Measurements from ENCODE around the gene PTGR3. TPM values are rescaled to one million over a fixed set of nuclear protein-coding genes. Genes with fewer than 3 reads are reported as not detected.

Gene PTGR3, protein sequence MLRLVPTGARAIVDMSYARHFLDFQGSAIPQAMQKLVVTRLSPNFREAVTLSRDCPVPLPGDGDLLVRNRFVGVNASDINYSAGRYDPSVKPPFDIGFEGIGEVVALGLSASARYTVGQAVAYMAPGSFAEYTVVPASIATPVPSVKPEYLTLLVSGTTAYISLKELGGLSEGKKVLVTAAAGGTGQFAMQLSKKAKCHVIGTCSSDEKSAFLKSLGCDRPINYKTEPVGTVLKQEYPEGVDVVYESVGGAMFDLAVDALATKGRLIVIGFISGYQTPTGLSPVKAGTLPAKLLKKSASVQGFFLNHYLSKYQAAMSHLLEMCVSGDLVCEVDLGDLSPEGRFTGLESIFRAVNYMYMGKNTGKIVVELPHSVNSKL
- 10 to 100 TPM; 55.9 to 56.7 TPM for total RNA-seq
- polyA plus RNA-seq = 10 to 100 TPM; 21.0 to 29.3 TPM

DNA sequence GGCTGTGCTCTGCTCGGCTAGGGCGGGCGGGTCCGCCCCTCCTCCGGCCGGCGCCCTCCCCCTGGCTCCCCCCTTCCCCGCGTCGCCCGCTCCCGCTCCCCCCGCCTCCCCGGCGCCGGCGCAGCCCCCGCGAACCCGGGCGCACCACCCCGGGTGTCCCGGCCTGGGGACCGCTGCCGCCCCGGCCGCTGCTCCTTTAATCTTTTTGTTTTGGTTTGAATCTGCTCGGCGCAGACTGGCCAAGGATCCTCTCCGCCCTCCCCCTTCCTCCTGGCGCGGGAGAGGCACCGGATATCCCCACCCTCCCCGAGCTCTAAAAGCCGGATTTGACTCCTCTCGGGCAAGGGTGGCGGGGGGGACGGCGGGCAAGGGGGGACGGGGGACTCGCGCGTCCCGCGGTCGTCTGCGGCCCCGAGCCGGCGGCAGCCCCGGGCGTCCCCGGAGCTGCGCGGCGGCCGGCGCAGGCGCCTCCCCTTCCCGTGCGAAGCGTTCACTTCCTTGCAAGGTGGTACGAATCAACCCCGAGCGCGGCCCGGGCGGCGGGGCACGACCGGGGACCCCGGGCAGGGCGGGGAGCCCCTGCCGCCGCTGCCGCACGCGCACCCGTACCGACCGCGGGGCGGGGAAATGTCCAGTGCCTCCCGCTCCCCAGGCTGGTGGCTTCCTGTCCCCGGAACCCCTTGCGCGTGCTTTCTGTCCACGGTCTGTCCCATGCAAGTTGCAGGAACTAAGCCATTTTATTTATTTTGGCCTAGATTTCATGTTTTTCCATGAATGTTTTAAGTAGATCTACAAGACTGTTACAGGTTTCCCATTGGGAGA lies at the start of gene PTGR3:
TSS of gene PTGR3 (minus strand) at position 11 of the 822 bp plus-strand sequence. CDS start 81 bp downstream, outside the sequence.
- Histone ChIP-seq H3K36me3 (ENCODE audit: insufficient read depth, low read length) (no peaks in the 10 kb centered on the region), H3K27ac (ENCODE audit: low read depth, low read length) (peak within 1 kb of the TSS; percentile 80), H3K4me1 (ENCODE audit: insufficient read depth, low read length) (peaks cover 62% of the 10 kb centered on the region), H3K27me3 (ENCODE audit: insufficient read depth, low read length) (no peaks in the 10 kb centered on the region), H3K4me3 (ENCODE audit: low read length in 2 of 2) (peak within 1 kb of the TSS; percentile 91 to 96), H3K9me3 (ENCODE audit: control insufficient read depth in 1 of 2, low read length in 2 of 2) (no peaks in the 10 kb centered on the region)
- Mint-ChIP-seq H3K9me3 (peaks cover 0 to 4% (median 0%) of the 10 kb centered on the region in 8 donors), H3K36me3 (peaks cover 8 to 31% of the 10 kb centered on the region in 2 donors), H3K27me3 (peaks cover 0 to 2% of the 10 kb centered on the region in 2 donors), H3K4me1 (peaks cover 46 to 73% (median 56%) of the 10 kb centered on the region in 4 donors), H3K4me3 (peak within 1 kb of the TSS; percentile 96 to 100 (median 100)), H3K27ac (peak within 1 kb of the TSS; percentile 93 to 99 (median 97))
- CTCF ChIA-PET (ENCODE audit: partially characterized antibody) = interaction anchor here (1.0 to 2.6 kb wide), 2 partner anchors 35 to 612 kb away, joined by 3 to 22 read pairs; partner anchors contain the start of gene ZNF407
- DNase-seq = peak; percentile 78 to 89 (median 80)
- intact Hi-C loops (cut with micrococcal nuclease) = loop anchor here (2.0 to 5.0 kb wide), 2 partner anchors 217 to 713 kb away; partner anchors contain the start of gene CNDP2
- POLR2A ChIA-PET (ENCODE audit: partially characterized antibody) = interaction anchor here (0.6 to 6.5 kb wide), 14 partner anchors 12 to 613 kb away, joined by 3 to 61 read pairs (median 5); partner anchors contain the start of gene ZNF407

DNA sequence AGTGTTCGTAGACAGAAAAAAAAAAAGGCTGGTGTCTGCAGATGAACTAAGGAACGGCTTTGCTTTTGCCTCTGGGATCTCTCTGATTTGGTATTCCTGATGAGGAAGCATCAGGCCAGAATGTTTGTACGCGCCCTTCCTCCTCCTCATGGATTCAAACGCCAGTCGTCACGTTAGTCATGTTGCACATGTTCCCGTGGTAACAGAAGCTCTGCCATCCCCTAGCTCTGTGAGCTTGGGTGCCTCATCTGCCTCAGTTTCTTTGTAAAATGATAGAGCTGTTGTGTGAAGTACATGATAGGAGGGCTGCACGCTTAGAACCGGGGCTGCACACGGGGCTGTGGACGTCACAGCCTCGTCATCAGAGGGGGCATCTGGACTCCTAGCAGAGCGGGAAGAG lies 48.7 kb upstream of the PTGR3 start:
- Histone ChIP-seq H3K4me3 (ENCODE audit: low read length in 2 of 2) (no peak overlapping the region), H3K36me3 (ENCODE audit: insufficient read depth, low read length) (no peaks in the 10 kb centered on the region), H3K9me3 (ENCODE audit: control insufficient read depth in 1 of 2, low read length in 2 of 2) (no peaks in the 10 kb centered on the region), H3K4me1 (ENCODE audit: insufficient read depth, low read length) (peaks cover 7% of the 10 kb centered on the region), H3K27ac (ENCODE audit: low read depth, low read length) (no peak overlapping the region), H3K27me3 (ENCODE audit: insufficient read depth, low read length) (no peaks in the 10 kb centered on the region)
- H3K4me1 Mint-ChIP-seq = peaks cover 30 to 65% (median 34%) of the 10 kb centered on the region in 4 donors
- peaks cover 0 to under 1% (median 0%) of the 10 kb centered on the region in 8 donors for H3K9me3 Mint-ChIP-seq
- H3K36me3 Mint-ChIP-seq = peaks cover 0 to 4% of the 10 kb centered on the region in 2 donors
- ChIA-PET POLR2A (ENCODE audit: partially characterized antibody) (no interaction called here), CTCF (ENCODE audit: partially characterized antibody) (no interaction called here)
- intact Hi-C loops (cut with micrococcal nuclease) = no loop called here
- H3K27ac Mint-ChIP-seq = no peak overlapping the region
- H3K27me3 Mint-ChIP-seq = no peaks in the 10 kb centered on the region
- DNase-seq = no peak
- H3K4me3 Mint-ChIP-seq = no peak overlapping the region

DNA sequence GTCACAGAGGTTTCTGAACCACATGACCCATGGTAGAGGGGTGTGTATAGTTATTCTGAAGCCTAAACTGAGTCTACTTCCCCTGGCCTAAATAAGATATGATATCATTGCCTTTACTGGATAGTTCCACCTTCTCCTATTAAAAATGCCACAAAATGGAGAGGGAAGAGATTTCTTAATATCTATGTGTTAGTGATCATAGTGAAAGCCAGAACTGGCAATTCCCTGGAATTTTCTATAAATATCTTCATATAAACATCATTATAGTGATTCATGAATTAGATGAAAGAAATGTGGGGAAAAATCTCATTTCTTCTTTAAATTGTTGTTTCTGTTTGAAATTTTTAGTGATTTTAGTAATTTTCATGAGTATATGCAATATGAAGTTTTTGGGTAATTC lies 47.4 kb upstream of the PTGR3 start:
- CTCF ChIA-PET (ENCODE audit: partially characterized antibody) = interaction anchor here (1.4 kb wide), 1 partner anchor 18 kb away, joined by 3 read pairs; no protein-coding TSS in a partner anchor

DNA sequence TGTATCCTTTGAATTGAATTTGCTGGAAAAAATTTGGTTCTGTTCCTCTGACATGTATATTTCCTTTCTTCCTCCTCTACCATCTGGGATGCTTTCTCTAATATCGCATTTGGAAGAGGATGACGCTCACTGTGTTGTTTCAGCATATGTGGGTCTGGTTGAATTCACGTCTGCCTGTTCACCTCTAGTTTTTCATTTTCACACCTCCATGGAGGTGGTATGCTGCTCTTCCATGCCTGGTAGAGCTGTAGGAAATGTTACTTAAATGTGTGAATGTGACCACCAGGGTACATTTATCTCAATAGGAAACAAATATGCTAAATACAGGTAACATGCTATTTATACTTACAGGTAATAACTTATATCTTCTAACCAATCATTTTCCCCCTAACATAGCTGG lies 46.2 kb upstream of the PTGR3 start:
- CTCF ChIA-PET (ENCODE audit: partially characterized antibody) = no interaction called here
- no peaks in the 10 kb centered on the region for H3K9me3 ChIP-seq (ENCODE audit: control insufficient read depth in 1 of 2, low read length in 2 of 2)
- no peaks in the 10 kb centered on the region for H3K27me3 ChIP-seq (ENCODE audit: insufficient read depth, low read length)
- POLR2A ChIA-PET (ENCODE audit: partially characterized antibody) = no interaction called here
- Mint-ChIP-seq H3K27ac (peak overlapping the region in 2 of 7 donors; percentile 68 to 75), H3K27me3 (no peaks in the 10 kb centered on the region), H3K36me3 (peaks cover 0 to 4% of the 10 kb centered on the region in 2 donors), H3K4me1 (peaks cover 26 to 62% (median 35%) of the 10 kb centered on the region in 4 donors), H3K9me3 (no peaks in the 10 kb centered on the region), H3K4me3 (no peak overlapping the region)
- DNase-seq = no peak
- H3K4me3 ChIP-seq (ENCODE audit: low read length in 2 of 2) = no peak overlapping the region
- no peak overlapping the region for H3K27ac ChIP-seq (ENCODE audit: low read depth, low read length)
- no peaks in the 10 kb centered on the region for H3K36me3 ChIP-seq (ENCODE audit: insufficient read depth, low read length)
- H3K4me1 ChIP-seq (ENCODE audit: insufficient read depth, low read length) = peaks cover 11% of the 10 kb centered on the region
- intact Hi-C loops (cut with micrococcal nuclease) = no loop called here

More for the DNA sequence above, 47.4 kb upstream of the PTGR3 start:
- no peak overlapping the region for H3K27ac Mint-ChIP-seq
- POLR2A ChIA-PET (ENCODE audit: partially characterized antibody) = interaction anchor here (1.3 kb wide), 1 partner anchor 46 kb away, joined by 3 read pairs; the partner anchor contains the start of gene TSHZ1
- DNase-seq = no peak
- H3K9me3 ChIP-seq (ENCODE audit: control insufficient read depth in 1 of 2, low read length in 2 of 2) = no peaks in the 10 kb centered on the region
- H3K4me1 Mint-ChIP-seq = peaks cover 29 to 66% (median 34%) of the 10 kb centered on the region in 4 donors
- no peaks in the 10 kb centered on the region for H3K27me3 ChIP-seq (ENCODE audit: insufficient read depth, low read length)
- H3K4me1 ChIP-seq (ENCODE audit: insufficient read depth, low read length) = peaks cover 15% of the 10 kb centered on the region
- H3K9me3 Mint-ChIP-seq = no peaks in the 10 kb centered on the region
- H3K27me3 Mint-ChIP-seq = no peaks in the 10 kb centered on the region
- H3K36me3 Mint-ChIP-seq = peaks cover 0 to 4% of the 10 kb centered on the region in 2 donors
- H3K27ac ChIP-seq (ENCODE audit: low read depth, low read length) = no peak overlapping the region
- intact Hi-C loops (cut with micrococcal nuclease) = no loop called here
- no peak overlapping the region for H3K4me3 Mint-ChIP-seq
- no peak overlapping the region for H3K4me3 ChIP-seq (ENCODE audit: low read length in 2 of 2)
- H3K36me3 ChIP-seq (ENCODE audit: insufficient read depth, low read length) = no peaks in the 10 kb centered on the region

DNA sequence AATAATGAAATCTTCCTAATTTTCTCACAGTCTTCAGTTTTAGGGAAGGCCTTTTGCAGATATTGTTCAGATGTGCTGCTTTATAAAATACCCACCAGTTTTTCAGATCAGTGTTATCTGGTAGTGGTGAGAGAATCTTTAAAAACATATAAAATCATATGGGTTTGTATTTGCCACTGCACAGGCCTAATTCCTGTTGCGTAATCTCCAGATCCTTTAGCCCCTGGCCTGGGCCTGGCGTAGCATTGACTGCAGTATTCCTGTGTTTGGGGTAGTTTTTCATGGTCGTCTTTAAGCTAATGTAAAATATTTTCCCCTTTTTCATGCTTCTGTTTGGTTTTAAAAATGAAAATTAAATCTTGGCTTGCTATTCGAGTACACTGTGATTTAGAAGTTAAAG lies 44.8 kb upstream of the PTGR3 start:
- Mint-ChIP-seq H3K4me3 (no peak overlapping the region), H3K9me3 (no peaks in the 10 kb centered on the region), H3K36me3 (no peaks in the 10 kb centered on the region), H3K27me3 (no peaks in the 10 kb centered on the region), H3K4me1 (peaks cover 24 to 68% (median 42%) of the 10 kb centered on the region in 4 donors), H3K27ac (peak overlapping the region in 1 of 7 donors; percentile 23)
- POLR2A ChIA-PET (ENCODE audit: partially characterized antibody) = no interaction called here
- CTCF ChIA-PET (ENCODE audit: partially characterized antibody) = no interaction called here
- Histone ChIP-seq H3K27me3 (ENCODE audit: insufficient read depth, low read length) (no peaks in the 10 kb centered on the region), H3K4me1 (ENCODE audit: insufficient read depth, low read length) (peaks cover 23% of the 10 kb centered on the region), H3K4me3 (ENCODE audit: low read length in 2 of 2) (no peak overlapping the region), H3K27ac (ENCODE audit: low read depth, low read length) (no peak overlapping the region), H3K9me3 (ENCODE audit: control insufficient read depth in 1 of 2, low read length in 2 of 2) (no peaks in the 10 kb centered on the region), H3K36me3 (ENCODE audit: insufficient read depth, low read length) (no peaks in the 10 kb centered on the region)
- intact Hi-C loops (cut with micrococcal nuclease) = no loop called here
- DNase-seq = no peak

DNA sequence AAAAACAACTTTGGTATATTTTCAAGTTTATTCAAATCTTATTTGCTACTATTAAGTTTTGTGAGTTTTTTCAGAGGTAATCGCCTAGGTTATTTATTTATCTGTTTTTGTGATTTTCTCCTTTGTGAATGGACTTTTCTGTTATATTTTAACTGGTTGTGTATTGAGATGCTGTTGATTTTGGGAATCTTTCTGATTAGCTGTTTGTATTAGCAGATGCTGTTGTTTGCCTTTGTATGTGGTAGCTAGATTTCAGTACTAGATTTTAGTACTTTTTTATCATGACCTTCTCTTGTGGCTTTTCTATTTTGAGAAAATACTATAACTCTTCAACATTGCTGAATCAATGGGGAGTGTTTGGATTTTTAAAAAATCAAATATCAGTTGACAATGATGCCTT lies 44.1 kb upstream of the PTGR3 start:
- H3K9me3 Mint-ChIP-seq = no peaks in the 10 kb centered on the region
- no peaks in the 10 kb centered on the region for H3K27me3 ChIP-seq (ENCODE audit: insufficient read depth, low read length)
- no peaks in the 10 kb centered on the region for H3K27me3 Mint-ChIP-seq
- ChIA-PET POLR2A (ENCODE audit: partially characterized antibody) (no interaction called here), CTCF (ENCODE audit: partially characterized antibody) (no interaction called here)
- peaks cover 32 to 75% (median 49%) of the 10 kb centered on the region in 4 donors for H3K4me1 Mint-ChIP-seq
- no peaks in the 10 kb centered on the region for H3K9me3 ChIP-seq (ENCODE audit: control insufficient read depth in 1 of 2, low read length in 2 of 2)
- DNase-seq = no peak
- H3K4me3 ChIP-seq (ENCODE audit: low read length in 2 of 2) = no peak overlapping the region
- peak overlapping the region in 2 of 7 donors; percentile 9 to 38 for H3K27ac Mint-ChIP-seq
- H3K4me3 Mint-ChIP-seq = peak overlapping the region in 1 of 8 donors; percentile 9
- no peaks in the 10 kb centered on the region for H3K36me3 ChIP-seq (ENCODE audit: insufficient read depth, low read length)
- H3K27ac ChIP-seq (ENCODE audit: low read depth, low read length) = no peak overlapping the region
- no peaks in the 10 kb centered on the region for H3K36me3 Mint-ChIP-seq
- H3K4me1 ChIP-seq (ENCODE audit: insufficient read depth, low read length) = peaks cover 31% of the 10 kb centered on the region
- intact Hi-C loops (cut with micrococcal nuclease) = no loop called here

DNA sequence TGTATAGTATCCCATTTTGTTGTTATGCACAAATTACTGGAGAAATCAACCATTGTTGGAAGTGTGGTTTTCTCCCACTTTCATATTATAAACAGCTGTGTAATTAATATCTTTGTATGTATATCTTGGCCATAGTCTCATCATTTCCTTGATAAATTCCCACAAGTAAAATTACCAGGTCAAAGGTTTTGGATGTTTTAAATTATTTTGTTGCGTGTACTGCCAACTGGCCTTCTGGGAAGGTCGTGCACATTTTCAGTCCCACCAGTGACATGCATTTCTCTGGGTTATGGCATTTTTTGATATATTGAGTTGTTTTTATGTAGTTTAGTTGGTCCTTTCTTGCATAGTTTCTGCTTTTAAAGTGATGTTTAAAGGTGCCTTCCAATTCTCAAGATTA lies 43.2 kb upstream of the PTGR3 start:
- no peak overlapping the region for H3K27ac ChIP-seq (ENCODE audit: low read depth, low read length)
- H3K4me3 Mint-ChIP-seq = peak overlapping the region in 1 of 8 donors; percentile 7
- no peak for DNase-seq
- peaks cover 34% of the 10 kb centered on the region for H3K4me1 ChIP-seq (ENCODE audit: insufficient read depth, low read length)
- no peaks in the 10 kb centered on the region for H3K36me3 Mint-ChIP-seq
- intact Hi-C loops (cut with micrococcal nuclease) = no loop called here
- H3K36me3 ChIP-seq (ENCODE audit: insufficient read depth, low read length) = no peaks in the 10 kb centered on the region
- CTCF ChIA-PET (ENCODE audit: partially characterized antibody) = no interaction called here
- H3K9me3 Mint-ChIP-seq = no peaks in the 10 kb centered on the region
- H3K27me3 Mint-ChIP-seq = no peaks in the 10 kb centered on the region
- no peak overlapping the region for H3K27ac Mint-ChIP-seq
- H3K27me3 ChIP-seq (ENCODE audit: insufficient read depth, low read length) = no peaks in the 10 kb centered on the region
- H3K9me3 ChIP-seq (ENCODE audit: control insufficient read depth in 1 of 2, low read length in 2 of 2) = no peaks in the 10 kb centered on the region
- peaks cover 37 to 77% (median 55%) of the 10 kb centered on the region in 4 donors for H3K4me1 Mint-ChIP-seq
- POLR2A ChIA-PET (ENCODE audit: partially characterized antibody) = interaction anchor here (2.0 kb wide), 1 partner anchor 42 kb away, joined by 9 read pairs; the partner anchor contains the start of genes PTGR3 and TSHZ1
- no peak overlapping the region for H3K4me3 ChIP-seq (ENCODE audit: low read length in 2 of 2)
